Measurements from ENCODE around the gene PRPF8.
"Not testable (repeated sequence)": the region's sequence is repeated elsewhere in the genome, so short reads cannot be mapped to it uniquely, and the experiment has no call there.

PRPF8 gene

DNA sequence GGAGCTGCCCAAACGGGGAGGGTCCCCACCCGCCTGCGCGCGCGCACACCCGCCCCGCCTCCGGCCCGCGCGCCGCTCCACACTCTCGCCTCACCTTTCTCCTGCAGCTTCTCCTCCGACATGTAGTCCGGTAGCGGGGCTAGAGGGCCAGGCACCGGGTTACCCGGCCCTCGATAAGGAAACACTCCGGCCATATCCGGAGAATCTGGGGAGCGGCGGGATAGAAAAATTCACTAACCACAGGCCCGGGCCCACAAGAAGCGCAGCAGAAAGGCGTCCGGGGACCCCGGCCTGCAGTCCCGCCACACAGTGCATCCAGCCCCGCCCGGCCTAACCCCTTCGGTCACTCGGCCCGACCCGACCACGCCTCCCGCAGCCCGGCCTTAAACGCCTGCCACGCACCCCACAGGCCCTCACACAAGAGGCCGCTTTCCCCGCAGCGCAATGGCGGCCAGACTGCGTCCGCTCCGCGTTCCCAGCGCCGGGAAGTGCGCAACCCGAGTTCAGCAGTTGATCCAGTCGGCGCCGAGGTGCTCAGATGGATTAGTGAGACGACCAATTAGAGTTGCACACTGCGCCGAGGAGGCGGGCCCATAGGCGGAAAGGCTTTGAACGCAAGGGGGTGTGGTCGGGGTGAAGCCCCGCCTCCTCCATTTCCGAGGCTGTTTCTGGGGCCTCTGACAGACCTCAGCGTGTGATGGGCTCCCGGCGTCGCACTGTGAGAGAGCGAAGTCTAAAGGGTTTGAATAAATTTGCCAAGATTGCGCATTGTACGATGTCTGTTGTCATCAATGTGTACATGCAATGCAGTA is at the start of gene PRPF8:
PRPF8 (minus strand) TSS at position 490 of the 812 bp plus-strand sequence; CDS start at position 194, 296 bp downstream.
- peak; percentile 95 for DNase-seq

DNA sequence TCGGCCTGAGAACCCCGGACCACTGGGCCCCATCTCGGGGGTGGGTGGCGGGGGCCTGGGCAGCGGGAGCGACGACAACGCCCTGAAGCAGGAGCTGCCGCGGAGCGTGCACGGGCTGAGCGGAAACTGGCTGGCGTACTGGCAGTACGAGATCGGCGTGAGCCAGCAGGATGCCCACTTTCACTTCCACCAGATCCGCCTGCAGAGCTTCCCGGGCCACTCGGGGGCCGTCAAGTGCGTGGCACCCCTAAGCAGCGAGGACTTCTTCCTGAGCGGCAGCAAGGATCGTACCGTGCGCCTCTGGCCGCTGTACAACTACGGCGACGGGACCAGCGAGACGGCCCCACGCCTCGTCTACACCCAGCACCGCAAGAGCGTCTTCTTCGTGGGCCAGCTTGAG is 49.1 kb upstream of the PRPF8 start:
- no peak for DNase-seq

GRCh38 chr17:1732833-1733321 is 48.2 kb upstream of the PRPF8 start:
- no peak for DNase-seq

- DNase-seq = no peak
These were observed 47.7 kb upstream of the PRPF8 start for GRCh38 chr17:1732241-1732832.

GRCh38 chr17:1731194-1731506 is 46.5 kb upstream of the PRPF8 start:
- no peak for DNase-seq

DNA sequence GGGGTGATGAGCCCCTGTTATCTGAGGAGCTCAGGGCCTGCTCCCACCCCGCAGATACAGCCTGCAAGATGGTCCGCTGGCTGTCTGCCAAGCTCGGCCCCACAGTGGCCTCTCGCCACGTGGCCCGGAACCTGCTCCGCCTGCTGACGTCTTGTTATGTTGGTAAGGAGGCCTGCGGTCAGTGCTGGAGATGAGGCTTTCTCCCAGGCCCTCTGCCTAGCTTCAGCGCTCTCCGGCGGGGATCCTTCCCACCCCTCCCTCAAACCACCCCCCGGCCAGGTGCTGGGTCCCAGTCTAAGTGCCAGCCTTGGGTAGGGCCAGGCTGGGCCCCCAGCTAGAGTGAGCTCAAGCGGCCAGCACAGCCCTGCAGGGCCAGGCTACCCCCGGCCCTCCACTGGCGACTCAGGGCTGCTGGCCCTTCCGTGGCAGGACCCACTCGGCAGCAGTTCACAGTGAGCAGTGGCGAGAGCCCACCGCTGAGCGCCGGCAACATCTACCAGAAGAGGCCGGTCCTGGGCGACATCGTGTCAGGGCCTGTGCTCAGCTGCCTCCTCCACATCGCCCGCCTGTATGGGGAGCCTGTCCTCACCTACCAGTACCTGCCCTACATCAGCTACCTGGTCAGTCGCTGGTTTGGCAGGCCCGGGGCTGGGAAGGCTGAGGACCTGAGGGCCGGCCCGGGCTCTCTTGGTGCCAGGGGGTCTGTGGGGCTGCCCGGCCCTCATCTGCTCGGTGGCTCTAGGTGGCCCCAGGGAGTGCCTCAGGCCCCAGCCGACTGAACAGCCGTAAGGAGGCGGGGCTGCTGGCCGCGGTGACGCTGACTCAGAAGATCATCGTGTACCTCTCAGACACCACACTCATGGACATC is 45.9 kb upstream of the PRPF8 start:
- no peak for DNase-seq

GRCh38 chr17:1729966-1730325 is 45.3 kb upstream of the PRPF8 start:
- DNase-seq = no peak

- DNase-seq = no peak
These were observed 43.4 kb upstream of the PRPF8 start for GRCh38 chr17:1727876-1728630.

GRCh38 chr17:1727258-1727789 is 42.7 kb upstream of the PRPF8 start:
- no peak for DNase-seq

DNA sequence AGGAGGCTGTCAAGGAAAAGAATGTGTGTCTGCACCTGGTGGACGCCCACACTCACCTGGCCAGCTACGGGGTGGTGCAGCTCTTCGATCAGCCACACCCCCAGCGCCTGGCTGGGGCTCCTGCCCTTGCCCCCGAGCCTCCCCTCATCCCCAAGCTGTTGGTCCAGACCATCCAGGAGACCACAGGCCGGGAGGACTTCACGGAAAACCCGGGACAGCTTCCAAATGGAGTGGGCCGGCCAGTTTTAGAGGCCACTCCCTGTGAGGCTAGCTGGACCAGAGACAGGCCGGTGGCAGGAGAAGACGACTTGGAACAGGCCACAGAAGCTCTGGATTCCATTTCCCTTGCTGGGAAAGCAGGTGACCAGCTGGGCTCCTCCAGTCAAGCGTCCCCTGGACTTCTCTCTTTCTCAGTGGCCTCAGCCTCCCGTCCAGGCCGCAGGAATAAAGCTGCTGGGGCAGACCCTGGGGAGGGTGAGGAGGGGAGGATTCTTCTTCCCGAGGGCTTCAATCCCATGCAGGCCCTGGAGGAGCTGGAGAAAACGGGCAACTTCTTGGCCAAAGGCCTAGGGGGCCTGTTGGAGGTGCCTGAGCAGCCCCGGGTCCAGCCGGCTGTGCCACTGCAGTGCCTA is 42.1 kb upstream of the PRPF8 start:
- no peak for DNase-seq

- no peak for DNase-seq
These were observed 41.2 kb upstream of the PRPF8 start for GRCh38 chr17:1725642-1726511.

- DNase-seq = peak; percentile 63
These were observed 40.4 kb upstream of the PRPF8 start for GRCh38 chr17:1724869-1725641.

DNA sequence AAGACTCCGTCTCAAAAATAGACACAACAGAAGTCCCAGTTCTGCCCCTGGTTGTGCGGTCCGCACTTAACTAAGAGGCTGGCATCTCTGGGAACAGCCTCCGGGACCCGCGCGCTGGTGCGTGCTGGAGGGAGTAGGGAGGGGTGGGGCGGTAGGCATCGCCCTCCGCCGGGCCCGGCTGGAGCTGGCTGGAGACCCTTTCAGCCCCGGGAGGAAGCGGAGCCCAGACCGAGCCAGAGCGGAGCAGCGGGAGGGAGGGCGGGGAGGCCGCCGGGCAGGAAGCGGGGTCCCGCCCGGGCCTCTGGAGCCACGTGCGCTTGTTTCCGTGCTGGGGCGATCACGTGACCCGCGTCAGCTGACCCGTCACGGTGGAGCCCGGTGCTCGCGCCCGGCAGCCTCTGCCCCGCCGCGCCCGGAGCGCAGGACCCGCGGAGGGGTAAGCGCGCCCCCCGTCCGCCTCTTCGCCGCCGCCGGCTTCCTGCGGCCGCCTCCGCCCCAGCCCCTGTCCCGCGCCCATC is 39.7 kb upstream of the PRPF8 start, which contains the start of gene WDR81:
WDR81 (plus strand) TSS at position 354 of the 518 bp plus-strand sequence. CDS start 256 bp downstream, outside the sequence.
- DNase-seq = peak; percentile 85

GRCh38 chr17:1722022-1722421 is 37.4 kb upstream of the PRPF8 start:
- not testable (repeated sequence) for DNase-seq

DNA sequence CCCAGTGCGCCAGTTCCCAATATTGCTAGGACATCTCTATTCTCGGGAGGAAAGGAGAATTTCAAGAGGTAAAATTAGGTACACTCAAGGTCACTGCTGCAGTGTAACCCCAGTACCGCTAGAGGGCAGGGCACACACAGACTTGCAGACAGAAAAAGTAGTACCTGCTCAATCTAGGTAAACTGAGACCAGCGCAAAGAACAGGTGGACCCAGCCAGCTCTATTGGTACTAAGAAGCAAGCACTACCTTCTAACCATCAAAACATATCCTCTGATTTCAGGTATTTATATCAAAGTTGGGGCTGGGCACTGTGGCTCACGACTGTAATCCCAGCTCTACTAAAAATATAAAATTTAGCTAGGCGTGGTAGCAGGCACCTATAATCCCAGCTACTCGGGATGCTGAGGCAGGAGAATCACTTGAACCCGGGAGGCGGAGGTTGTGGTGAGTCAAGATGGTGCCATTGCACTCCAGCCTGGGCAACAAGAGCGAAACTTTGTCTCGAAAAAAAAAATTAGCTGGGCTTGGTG is 36.3 kb upstream of the PRPF8 start:
- DNase-seq = peak; percentile 50

GRCh38 chr17:1718362-1719165 is 33.9 kb upstream of the PRPF8 start:
- DNase-seq = no peak

GRCh38 chr17:1716912-1717695 is 32.4 kb upstream of the PRPF8 start:
- DNase-seq = peak; percentile 96

Data from NCI-H69 (cell line).